Right kidney (tissue), 1 donor: Measurements from ENCODE around the gene TAP2.

ENCODE experiments used
- DNase-seq: peaks from one replicate; pipeline ENCODE4 v3.0.0-alpha.2; 2016

TAP2 gene

DNA sequence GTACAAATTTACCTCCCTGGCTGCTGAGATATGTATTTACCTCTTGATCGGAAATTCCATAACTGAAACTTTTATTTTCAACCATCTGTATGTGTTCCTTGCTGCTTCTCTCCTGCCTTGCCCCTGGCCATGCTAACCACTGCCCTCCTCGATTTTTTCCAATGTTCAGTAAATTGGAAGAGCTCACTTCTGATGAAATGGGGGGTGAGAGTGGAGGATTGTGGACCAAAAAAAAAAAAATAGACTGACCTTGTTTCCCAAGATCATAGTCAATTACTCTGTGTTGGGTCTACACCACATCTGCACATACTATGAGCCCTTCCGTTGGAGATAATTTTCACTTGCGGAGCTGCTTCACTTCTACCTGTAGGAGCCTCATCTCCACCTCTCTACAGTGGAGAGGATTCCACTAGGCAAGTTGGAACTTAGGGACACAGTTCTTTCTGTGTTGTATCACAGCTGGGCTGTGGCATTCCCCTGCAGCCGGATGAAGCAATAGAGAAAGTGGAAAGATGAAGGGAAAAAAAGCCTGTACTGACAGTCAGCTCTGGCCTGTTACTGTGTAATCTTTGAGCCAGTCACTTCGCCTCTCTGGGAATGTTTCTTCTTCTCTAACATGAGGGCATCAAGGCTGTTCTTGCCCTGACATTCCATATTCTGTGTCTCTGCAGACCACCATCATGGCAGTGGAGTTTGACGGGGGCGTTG is 17.1 kb upstream of the TAP2 start:
- no peak for DNase-seq

DNA sequence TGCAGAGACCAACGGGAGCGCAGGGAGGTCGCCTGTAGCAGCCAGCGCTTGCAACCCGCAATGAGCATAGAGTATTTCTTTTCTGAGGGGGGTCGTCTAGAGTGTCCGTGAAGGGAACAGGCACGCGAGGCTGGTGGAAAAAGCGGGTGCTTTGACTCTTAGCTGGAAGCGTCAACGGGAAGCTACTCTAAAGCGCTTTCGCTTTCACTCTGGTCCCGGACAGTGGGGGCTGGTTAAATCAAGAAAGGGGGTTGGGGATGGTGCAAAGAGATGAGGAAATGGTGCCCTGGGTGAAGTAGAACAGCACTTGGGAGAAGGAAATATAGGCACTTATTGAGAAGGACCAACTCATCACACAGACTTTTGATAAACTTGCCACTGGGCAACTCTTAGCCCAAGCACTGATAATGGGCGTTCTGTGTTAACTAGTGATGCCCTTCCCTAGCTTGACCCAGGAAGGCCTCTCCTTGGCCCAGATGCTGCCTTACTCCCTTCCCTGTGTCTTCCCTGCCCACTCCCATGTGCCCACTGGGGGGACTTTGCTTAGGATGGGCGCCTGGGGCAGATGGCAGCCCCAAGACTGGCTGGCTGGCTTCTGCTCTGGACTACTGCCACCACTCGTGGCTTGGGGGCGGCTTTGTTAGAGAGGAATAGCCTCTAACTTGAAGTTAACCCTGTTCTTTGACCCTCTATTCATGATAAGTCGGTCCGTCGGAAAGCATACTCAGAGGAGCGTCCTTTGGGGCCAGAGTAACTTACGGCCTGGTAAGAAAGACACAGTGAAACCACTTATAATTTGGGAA is 16.0 kb upstream of the TAP2 start:
- no peak for DNase-seq

DNA sequence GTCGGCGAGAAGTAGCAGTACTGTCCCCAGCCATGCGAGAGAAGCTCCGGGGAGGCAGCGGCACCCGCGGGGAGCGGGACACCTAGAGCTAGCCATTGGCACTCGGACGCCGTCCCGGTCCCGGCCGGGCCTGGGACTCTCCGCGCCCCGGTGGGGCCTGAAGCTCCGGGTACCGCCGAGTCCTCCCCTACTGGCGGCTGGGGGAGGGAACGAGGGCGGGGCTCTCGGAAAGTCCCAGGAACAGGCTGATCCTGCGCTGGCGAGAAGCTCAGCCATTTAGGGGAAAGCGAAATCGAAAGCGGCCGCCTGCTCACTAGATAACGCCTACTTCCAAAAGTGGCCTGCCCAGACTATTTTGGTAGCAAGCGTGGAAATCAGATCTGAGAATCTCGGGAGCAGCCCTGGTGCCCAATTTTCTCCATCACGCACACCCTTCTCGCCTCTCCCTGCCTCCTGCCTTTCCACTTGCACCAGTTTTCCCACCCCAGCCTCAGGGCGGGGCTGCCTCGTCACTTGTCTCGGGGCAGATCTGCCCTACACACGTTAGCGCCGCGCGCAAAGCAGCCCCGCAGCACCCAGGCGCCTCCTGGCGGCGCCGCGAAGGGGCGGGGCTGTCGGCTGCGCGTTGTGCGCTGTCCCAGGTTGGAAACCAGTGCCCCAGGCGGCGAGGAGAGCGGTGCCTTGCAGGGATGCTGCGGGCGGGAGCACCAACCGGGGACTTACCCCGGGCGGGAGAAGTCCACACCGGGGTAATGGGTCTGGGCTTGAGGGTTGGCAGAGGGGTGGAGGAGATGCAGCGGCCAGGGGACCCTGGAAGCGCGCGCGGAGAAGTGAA is 15.2 kb upstream of the TAP2 start, which contains the start of the genes PSMB9 and TAP1:
TSS of gene PSMB9 (plus strand) at position 652 of the 835 bp plus-strand sequence. CDS start at position 690, 38 bp downstream.
TSS of gene TAP1 (minus strand) at position 164 of the 835 bp plus-strand sequence. CDS start at position 96, 68 bp downstream.
- DNase-seq: peak; percentile 98

DNA sequence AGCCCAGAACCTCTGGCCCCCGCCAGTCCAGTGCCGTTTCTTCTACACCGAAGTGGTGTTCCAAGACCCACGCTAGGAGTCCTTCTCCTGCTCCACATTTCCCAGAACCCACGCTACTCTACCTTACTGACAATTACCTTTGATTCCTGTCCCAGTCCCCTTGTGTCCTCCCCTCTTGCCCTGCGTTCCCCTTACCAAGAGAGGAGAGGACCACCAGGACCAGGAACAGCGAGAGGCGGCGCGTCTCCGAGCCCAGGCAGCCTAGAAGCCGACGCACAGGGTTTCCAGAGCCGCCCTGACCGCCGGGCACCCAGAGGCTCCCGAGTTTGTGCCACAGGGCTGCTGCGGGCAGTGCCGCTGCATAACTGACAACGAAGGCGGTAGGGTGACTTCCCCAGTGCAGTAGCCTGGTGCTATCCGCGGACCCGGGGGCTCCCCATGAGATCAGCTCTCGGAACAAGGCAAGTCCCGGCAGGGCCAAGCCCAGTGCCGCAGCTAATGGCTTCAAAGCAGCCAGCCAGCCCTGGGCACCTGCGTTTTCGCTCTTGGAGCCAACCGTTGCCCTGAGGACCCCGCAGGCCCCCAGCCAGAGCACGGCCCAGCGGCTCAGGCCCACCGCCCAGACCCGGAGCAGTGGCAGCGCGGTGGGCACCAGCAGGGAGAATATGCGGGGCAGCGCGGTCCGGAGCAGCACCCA is 14.5 kb upstream of the TAP2 start:
- no peak for DNase-seq

DNA sequence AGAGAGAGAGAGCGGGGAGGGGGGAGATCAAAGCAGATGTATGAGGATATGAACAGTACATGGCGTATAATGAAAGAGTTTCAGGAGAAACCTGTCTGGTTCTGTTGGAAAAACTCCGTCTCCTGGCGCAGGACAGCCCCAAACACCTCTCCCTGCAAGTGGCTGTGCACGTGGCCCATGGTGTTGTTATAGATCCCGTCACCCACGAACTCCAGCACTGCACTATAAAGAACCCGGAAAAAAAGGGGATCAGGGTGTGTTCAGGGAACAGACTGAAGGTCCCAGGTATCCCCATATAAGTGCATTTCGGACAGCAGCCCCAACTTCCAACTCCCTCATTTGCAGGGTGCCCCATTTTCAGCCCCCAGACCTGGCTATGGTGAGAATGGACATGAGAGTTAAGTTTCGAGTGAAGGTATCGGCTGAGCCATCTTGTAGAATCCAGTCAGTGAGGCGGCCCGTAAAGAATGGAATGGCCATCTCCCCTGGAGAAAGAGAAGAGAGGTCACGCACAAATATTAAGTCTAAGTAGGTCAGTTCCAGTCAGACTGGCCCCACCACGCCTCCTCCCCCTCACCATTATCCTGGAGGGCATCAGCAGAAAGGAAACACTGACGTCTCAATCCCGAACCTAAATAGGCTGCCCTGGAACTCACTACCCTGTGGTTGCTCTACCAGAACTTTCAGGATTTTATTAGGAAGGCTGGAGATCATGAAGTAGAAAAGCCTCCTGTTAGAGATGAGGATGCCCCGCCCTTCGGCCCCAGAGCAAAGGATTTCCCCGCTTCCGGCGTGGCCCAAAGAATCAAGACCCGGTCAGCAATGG is 13.7 kb upstream of the TAP2 start:
- DNase-seq: no peak

DNA sequence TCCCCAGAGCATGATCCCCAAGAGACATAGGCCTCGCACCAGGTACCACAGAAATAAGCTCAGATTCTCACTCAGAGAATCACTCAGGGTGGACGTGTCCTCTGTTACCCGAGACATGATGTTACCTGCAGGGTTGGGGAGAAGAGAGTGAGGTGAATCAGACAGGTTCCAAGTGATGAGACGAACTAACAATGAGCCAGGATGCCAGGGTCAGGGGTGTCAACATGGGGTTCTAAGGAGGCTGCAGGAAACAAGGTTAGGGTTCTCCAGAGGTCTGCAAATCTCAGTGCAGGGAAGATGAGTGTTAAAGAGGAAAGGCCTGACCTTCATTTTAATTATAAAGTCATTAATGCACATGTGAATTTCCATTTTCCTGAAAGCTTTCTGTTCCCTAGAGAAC is 12.5 kb upstream of the TAP2 start:
- DNase-seq: no peak

DNA sequence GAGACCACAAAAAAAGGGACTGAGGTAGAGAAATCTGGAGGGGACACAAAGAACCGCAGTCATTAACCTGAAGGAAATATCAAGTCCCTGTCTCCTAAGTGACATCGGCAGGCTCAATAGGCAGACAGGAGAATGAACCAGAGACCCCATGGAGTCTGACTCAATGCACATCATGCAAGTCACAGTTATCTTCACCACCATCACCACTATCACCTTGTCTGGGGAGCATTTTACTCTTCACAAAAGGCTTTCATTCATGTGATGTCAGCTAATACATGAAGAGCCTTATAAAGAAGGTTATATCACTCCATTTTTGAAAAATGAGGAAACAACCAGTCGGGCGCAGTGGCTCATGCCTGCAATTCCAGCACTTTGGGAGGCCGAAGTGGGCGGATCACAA is 10.6 kb upstream of the TAP2 start:
- DNase-seq: no peak

DNA sequence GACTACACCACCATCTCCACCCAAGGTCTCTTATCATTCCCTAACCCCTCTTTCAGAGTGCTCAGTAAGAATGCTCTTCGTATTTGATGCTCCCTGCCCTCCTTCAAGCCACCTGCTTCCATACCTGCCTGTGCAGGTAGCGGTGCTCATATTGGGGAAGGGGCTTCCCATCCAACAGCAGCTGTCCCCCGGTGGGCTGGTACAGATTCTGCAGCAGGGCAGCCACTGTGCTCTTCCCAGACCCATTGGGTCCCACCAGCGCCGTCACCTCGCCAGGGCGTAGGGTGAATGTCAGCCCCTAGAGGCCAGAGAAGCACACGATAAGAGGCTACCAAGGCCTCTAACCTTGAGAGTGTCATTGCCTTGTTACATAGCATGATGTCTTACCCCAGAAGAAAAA is 9.3 kb upstream of the TAP2 start:
- DNase-seq: no peak

DNA sequence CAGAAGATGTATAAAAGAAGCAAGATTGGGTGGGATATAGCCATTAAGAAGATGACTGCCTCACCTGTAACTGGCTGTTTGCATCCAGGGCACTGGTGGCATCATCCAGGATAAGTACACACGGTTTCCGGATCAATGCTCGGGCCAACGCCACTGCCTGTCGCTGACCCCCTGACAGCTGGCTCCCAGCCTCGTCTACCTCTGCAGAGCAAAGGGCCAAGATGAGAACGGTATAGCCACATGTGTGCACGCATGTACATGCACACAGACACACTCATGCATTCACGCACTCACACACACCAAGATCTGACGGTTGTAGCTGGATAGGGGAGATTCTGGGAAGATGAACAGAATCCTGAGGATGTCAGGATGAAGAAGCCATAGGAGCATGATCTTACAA is 8.5 kb upstream of the TAP2 start:
- no peak for DNase-seq

DNA sequence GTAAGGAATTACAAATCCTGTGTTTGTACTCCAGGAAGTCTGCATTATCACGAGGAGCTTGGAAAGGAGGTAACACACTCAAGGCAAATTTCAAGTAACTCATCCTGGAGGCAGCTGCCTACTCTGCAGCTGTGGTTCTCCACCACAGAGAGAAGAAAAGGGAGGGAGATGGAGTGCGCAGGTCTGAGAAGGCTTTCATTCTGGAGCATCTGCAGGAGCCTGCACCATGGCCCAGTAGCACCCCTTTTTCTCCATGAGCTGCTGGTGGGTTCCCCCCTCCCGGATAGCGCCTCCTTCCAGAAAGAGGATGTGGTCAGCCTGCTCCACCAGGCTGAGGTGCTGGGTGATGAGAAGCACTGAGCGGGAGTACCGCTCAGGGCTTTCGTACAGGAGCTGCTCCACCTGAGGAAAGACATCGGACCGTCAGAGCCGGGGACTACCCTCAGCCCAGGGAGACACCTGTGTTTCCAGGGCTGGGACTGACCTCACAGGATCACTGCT is 6.9 kb upstream of the TAP2 start:
- no peak for DNase-seq

DNA sequence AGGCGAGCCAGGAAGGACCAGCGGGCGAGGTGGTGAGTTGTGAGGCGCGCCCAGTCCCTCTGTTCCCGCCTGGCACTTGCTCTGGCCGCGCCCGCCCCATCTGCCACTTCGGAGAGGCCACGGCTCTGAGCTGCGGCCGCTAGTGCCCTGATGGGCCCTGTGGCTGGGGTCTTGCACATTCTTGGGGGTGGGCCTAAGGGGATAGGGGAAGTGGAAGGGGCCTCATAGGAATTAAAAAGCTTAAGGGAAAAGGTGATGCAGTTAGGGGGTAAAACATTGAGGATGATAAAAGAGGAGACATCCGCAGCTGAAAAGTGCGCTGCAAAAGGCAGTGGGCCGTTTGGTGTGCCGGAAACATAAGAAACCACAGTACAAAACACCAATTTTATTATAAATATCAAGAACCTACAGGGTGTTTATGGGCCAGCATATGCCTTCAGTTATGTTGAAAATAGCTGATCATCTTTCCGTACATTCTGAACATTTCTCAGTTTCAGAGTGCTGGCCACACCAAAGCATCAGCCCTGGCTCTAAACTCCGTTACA is 6.4 kb upstream of the TAP2 start:
- DNase-seq: no peak

DNA sequence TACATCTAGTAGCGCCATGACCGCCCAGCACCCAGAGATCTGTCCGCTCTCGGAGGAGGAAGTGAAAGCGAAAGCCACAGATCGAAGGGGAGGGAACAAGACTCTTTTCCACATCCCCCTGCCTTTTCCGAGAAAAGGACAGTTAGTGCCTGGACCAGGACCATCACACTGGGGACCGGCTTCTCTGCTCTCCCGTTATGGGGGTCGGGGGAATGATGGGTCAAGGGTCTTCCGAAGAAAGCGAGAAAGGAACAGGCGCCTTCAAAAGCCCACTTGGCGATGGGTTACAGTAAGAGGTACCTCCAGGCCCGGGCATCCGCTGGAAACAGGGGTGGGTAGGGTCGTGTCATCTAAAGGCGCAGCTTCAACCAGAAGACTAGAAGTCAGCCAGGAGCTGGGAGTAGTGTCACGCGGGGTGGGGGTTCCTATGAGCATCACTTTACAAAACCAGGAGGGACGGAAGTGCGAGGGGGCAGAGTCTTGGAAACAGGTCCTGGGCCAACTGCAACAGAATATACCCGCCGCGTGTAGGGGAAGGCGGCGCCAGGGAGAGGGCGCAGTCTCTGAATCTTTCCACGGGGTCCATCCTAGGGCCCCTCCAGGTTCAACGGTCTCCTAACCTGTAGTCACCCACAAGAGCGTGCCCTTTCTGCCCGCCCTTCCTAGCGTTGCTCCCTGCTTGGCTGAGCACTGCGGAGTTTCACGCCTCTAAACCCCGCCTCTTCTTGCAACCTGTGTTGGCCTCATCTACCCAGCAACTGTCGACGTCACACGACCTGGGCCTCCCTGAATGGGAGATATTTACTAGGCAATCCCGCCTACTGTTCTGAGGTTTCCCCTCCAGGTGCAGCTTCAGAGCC is 5.7 kb upstream of the TAP2 start, which contains the start of gene PSMB8:
TSS of gene PSMB8 (minus strand) at position 69 of the 860 bp plus-strand sequence. CDS start at position 18, 51 bp downstream.
- peak; percentile 95 for DNase-seq

DNA sequence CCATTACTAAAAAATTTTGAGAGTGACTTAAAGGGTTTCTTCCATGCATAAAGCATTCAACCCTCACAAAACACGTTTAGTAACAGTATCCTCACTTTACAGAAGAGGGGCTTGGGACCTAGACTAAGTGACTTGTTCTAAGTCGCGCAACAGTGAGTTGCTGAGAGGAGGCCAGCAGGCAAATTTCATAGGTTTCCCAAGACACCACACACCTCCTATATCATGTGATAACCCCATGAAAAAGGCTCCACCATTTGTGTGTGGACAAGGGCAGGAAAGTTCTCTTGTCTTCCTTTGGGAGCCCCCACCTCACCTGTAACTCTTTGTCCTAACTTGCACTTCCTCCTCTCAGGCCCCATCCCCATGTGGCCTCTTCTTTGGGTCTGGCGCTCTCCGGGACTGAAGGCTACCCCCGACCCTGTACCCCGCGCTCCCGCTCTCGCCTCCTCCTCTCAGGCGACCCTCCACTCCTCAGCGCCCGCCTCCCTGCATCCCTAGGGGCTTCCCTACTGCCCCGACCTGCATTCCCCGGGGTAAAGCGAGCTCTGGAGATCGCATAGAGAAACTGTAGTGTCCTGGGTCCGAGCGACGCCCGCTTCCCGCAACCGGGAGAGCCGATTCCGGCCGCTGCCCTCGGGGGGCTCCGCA is 4.9 kb upstream of the TAP2 start:
- no peak for DNase-seq

DNA sequence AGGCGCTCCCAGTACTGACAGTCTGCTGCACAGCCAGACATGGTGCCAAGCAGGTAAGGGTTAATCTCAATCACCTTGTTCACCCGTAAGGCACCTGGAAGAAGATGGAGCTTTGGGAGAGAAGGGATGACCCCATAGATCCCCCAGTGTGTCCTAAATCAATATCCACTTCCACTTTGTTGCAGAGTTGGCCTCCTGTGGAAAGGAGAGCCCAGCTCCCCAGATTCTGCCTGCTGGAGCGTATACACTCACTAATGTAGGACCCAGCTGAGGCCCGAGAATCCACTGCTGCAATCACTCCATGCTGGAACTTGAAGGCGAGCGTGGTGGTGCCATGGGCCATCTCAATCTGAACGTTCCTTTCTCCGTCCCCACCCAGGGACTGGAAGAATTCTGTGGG is 4.2 kb upstream of the TAP2 start:
- no peak for DNase-seq

DNA sequence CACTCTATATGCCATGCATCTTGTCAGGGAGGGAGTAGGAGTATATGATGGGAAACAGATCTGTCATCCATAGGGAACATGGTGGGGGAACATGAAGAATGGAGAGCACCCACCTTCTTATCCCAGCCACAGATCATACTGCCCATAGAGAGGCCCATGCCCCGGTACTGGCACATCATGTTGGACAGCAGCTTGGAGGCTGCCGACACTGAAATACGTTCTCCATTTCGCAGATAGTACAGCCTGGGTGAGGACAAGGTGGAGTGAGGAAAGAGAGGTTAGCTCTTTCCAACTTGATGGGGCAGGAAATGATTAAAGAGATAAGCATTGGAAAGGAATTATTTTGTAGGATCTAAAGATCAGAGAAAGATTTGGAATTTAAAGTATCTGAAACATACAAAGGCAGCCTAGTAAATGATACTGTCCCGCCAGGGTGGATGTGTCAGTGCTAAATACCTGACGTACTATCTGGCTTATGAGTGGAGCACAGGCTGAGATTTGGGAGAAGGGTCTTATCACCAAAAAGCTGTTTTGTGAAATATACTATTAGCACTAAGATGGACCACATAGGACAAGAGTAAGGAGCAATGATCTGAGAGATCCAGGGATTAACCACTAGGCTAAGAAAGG is 3.6 kb upstream of the TAP2 start:
- DNase-seq: no peak

DNA sequence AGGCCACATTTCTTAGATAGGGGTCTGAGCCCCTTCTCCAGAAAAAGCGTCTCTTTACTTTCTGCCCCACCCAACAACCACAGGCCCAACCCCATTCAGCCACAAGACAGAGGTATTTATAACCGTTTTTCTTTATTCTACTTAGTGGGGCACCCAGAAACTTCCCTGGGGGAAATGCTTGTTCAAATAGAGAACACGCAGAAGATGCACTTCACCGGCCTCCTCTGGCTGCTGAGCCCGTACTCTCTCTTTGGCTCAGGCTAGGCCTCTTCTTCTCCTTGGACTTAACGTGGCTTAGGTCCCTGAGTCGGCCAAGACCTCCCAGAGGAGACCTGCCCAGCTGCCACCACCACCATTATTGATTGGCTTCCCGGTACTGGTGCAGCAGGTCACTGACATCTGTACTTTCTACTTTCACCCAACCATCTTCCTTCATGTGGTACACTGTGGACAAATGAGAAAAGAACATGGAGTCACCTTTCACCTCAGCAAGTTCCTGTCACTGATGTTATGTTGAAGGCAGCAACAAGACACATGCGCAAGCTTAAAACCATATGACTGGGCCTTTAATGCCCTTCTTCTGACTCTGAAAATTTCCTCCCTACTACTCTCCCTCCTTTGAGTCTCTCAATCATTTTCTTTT is 2.2 kb upstream of the TAP2 start:
- no peak for DNase-seq

DNA sequence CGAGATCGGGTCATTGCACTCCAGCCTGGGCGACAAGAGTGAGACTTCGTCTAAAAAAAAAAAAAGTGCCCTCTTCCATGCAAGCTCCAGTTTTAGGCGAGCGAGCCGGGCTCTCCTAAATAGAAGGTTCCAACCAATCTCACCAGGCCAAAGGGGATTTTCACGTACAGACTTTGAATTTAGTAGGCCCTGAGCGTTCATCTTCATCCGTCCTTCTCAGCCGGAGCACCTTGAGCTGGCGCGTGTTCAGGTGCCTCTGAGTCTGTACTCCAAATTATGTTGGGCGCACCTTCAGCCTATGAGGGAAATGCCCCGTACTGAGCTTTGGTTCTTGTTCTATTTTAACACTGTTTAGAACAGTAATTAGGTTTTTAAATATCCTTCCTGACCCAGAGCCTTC is 817 bp upstream of the TAP2 start:
- DNase-seq: no peak

DNA sequence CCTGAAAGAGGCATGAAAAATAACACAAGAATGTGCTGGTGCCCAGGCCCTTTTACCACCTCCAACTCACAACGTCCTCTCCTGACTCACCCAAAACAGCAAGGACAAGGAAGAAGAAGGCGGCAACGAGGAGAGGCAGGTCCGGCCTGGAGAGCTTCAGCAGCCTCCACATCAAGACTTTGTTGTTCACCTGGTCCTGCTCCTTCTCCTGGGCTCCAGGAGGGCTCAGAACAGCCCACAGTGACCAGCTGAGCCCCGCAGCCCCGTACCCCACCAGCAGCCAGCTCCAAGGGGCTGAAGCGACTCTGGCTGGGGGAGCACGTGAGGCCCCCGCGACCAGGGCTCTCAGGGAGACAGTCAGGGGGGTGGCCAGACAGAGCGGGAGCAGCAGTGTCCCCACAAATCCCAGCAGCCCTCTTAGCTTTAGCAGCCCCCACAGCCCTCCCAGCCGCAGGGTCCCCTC is 857 bp downstream of the TAP2 start:
- DNase-seq: no peak
